ENCODE results near the gene RDH5.

RDH5 gene

DNA sequence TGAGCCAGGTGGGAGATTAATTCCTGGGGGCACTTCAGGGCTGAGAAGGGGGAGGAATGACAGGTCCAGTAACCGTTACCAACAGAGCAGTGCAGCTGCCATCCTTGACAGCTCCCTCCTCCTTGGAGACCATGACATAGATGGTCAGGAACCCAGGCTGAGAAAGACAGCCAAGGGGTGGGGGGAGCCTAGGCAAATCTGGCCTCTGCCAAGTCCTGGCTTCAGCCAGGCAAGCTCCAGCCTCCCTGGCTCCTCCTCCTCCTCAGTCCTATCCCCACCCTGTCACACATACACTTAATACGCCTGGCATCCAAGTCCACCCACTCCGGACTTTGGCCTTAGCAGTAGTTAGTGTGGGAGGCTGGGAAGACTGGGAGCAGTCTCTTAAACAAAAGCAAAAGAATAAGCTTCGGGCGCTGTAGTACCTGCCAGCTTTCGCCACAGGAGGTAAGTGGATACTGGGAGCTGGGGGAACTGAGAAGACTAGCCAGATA, at the start of gene RDH5:
TSS of gene RDH5 (plus strand) at position 323 of the 494 bp plus-strand sequence. CDS start 792 bp downstream, outside the sequence.
- DNase-seq (ENCODE audit: low read depth in 2 of 2), result no peak

DNA sequence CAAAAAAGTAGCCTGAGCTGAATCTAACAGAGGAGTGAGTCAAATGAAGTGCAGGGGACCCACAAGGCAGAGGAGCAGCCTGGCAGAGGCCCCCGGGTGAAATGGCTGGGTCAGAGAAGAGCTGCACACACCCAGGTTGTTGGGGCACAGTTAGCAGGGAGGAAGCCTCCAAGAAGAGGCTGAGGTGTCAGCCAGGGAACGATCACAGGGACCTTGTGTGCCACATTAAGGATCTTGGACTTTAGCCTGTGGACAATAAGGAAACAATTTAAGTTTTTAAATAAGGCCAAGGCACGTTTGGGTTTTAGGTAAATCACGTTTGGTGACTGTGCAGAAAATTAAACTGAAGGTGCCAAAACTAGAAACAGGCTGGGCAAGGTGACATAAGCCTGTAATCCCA, 48.4 kb upstream of the RDH5 start:
- no peak for DNase-seq (ENCODE audit: low read depth in 2 of 2)

- DNase-seq (ENCODE audit: low read depth in 2 of 2), result no peak
Observed at GRCh38 chr12:55673638-55674037, 46.6 kb upstream of the RDH5 start.

DNA sequence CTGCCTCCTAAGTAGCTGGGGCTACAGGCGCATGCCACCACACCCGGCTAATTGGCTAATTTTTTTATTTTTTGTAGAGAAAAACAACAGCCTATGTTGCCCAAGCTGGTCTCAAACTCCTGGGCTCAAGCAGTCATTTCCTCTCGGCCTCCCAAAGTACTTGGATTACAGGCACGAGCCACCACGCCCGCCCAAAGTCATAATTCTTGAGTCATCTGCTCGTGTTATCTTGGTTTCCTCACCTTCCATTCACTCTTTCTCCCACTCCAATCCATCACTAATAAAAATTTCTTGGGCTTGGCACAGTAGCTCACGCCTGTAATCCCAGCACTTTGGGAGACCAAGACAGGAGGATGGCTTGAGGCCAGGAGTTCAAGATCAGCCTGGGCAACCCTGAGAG, 44.5 kb upstream of the RDH5 start:
- no peak for DNase-seq (ENCODE audit: low read depth in 2 of 2)

GRCh38 chr12:55676707-55677106, 43.5 kb upstream of the RDH5 start:
- no peak for DNase-seq (ENCODE audit: low read depth in 2 of 2)

DNA sequence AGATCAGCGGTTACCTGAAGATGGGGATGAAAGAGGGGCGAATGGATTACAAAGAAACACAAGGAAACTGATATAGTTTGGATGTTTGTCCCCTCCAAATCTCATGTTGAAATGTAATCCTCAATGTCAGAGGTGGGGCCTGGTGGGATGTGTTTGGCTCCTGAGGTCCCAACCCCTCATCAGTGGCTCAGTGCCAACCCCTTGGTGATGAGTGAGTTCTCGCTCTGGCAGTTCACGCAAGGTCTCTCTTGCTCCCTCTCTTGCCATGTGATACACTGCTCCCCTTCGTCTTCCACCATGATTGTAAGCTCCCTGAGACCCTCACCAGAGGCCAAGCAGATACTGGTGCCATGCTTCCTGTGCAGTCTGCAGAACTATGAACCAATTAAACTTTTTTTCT, 40.5 kb upstream of the RDH5 start:
- no peak for DNase-seq (ENCODE audit: low read depth in 2 of 2)

DNA sequence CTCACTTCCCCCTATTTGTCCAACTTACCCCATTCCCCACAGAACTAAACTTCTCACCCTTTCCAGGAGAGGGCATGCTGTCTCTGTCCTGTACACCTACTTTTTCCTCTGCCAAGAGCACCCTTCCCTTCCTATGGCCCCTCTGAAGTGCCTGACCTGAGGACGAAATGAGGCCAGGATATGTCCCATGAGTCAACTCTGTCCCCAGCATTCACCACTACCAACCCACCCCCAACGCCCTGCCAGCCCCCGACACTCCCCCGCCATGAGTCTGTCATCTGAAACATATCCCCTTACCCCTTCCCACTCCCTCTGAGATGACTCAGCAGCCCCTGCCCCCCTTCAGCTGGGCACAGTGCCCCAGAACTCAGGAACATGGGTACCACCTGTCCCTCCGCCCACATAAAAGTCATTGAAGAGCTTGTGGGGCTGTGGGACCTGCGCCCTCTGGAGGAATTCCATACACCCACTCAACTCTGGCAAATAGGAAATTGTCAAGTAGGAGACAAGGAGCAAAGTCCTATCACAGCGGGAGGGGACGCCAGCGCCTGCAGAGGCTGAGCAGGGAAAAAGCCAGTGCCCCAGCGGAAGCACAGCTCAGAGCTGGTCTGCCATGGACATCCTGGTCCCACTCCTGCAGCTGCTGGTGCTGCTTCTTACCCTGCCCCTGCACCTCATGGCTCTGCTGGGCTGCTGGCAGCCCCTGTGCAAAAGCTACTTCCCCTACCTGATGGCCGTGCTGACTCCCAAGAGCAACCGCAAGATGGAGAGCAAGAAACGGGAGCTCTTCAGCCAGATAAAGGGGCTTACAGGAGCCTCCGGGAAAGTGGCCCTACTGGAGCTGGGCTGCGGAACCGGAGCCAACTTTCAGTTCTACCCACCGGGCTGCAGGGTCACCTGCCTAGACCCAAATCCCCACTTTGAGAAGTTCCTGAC, 38.8 kb upstream of the RDH5 start:
- DNase-seq (ENCODE audit: low read depth in 2 of 2), result no peak

- no peak for DNase-seq (ENCODE audit: low read depth in 2 of 2)
Observed at GRCh38 chr12:55682087-55682796, 38.0 kb upstream of the RDH5 start.

DNA sequence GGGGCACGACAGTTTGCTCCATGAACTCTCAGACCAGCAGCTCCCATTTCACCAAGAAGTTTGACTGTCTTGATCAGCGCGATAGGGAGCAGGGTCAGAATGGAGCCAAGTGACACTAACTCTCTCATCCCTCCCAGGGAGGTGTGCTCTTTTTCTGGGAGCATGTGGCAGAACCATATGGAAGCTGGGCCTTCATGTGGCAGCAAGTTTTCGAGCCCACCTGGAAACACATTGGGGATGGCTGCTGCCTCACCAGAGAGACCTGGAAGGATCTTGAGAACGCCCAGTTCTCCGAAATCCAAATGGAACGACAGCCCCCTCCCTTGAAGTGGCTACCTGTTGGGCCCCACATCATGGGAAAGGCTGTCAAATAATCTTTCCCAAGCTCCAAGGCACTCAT, 36.5 kb upstream of the RDH5 start:
- no peak for DNase-seq (ENCODE audit: low read depth in 2 of 2)

- no peak for DNase-seq (ENCODE audit: low read depth in 2 of 2)
Observed at GRCh38 chr12:55684761-55685370, 35.3 kb upstream of the RDH5 start.

DNA sequence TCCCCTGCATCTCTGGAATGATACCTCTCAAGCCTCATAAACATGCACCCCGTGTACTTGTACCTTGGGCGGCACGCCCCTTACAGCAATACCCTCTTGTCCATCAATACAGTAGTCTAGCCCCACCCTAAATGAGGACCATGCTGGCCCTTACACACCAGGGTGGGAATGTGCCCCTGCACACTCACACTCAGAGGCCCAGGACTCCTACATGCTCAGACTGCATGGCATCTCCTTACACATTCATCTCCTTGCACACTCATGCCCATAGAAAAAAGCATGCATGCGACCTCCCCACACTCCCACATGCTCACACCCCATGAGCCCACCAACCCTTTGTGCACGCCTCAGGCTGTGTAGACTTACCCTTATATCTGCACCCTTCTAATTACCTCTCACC, 34.5 kb upstream of the RDH5 start:
- DNase-seq (ENCODE audit: low read depth in 2 of 2), result no peak

DNA sequence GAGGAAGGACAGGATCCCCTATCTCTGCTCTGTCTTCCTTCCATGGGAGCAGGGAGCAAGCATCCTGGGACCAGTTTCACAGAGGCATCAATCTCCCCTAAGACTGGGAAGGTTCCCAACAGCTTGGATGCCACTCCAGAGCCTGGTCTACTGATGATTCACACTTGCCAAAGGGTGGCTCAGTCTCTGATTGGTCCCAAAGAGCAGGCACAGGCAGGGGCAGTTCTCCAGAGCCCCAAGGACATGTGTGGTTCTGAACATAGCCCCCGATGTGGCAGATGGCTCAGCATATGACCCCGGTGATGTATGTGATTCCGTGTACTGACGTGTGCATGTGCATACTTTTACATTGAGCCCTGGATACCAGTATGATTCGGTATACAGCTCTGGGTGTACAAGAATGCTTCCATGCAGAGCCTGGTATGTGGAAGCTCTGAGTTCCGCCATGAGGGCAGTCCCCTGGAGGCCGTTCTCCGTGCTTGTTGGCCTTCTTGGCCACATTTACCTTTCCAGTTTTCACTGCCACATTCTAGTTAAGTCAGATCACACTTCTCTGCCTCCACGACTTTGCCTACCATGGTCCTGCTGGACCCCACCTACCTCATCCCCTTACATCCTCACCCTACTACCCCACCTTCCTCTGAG, 33.7 kb upstream of the RDH5 start:
- DNase-seq (ENCODE audit: low read depth in 2 of 2), result no peak

GRCh38 chr12:55687746-55688145, 32.4 kb upstream of the RDH5 start:
- peak in 1 of 2 experiments; percentile 15 for DNase-seq (ENCODE audit: low read depth in 2 of 2)

GRCh38 chr12:55688716-55689655, 31.2 kb upstream of the RDH5 start:
- no peak for DNase-seq (ENCODE audit: low read depth in 2 of 2)

DNA sequence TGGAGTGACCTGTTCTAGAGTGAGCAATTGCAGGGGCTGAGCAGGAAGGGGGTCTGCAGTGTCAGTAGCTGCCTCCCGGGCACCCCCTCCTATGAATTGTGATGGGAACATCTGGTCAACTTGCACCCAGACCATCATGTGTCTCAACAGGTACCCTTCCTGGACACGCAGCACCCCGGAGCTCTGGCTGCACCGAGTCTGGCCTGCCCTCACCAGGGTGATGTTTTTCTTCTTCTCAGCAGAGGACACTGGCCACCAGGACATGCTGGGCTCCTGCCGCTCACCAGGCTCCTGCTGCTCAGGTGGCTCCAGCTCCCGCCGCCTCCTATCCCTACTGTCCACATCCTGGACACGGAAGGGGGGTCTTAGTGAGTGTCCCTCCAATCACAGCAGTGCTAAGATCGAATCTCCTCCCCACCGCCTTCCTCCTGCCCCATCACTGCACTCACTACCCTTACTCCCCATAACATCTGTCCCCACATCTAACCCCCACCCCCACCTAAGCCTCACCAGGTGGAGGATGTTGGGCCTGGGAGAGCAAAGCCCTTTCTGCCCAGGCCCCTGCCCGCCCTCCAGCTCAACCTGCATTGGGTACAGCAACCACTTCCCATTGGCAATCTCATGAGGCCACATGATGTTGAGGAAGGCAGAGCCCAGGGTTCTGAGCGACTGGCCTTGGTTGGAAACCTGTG, 27.4 kb upstream of the RDH5 start:
- no peak for DNase-seq (ENCODE audit: low read depth in 2 of 2)

- no peak for DNase-seq (ENCODE audit: low read depth in 2 of 2)
Observed at GRCh38 chr12:55693323-55694187, 26.6 kb upstream of the RDH5 start.

- DNase-seq (ENCODE audit: low read depth in 2 of 2), result no peak
Observed at GRCh38 chr12:55694188-55694515, 26.0 kb upstream of the RDH5 start.

GRCh38 chr12:55694651-55695050, 25.5 kb upstream of the RDH5 start:
- no peak for DNase-seq (ENCODE audit: low read depth in 2 of 2)

- DNase-seq (ENCODE audit: low read depth in 2 of 2), result no peak
Observed at GRCh38 chr12:55695349-55695748, 24.8 kb upstream of the RDH5 start.
